H9 (cell line): ENCODE data around the gene VIPR2. TPM values are rescaled to one million over a fixed set of nuclear protein-coding genes. Genes with fewer than 3 reads are reported as not detected.

Experiments used
- DNase-seq: peaks from one replicate; pipeline ENCODE4 v3.0.0-alpha.2; 2017
- H2AFZ ChIP-seq: one replicate; pipeline ENCODE4 v1.6.1; 2013; ENCODE audit warnings: mild to moderate bottlenecking, low read length, control low read depth, moderate library complexity
- H2AK5ac ChIP-seq: 2 replicates; pipeline ENCODE4 v1.6.1; 2013; ENCODE audit warnings: low read length, control low read depth, mixed read lengths; ENCODE audit not compliant: insufficient read length
- H2BK120ac ChIP-seq: one replicate; pipeline ENCODE4 v1.6.1; 2013; ENCODE audit warnings: low read depth, mild to moderate bottlenecking, low read length, control low read depth, inconsistent platforms; ENCODE audit not compliant: poor library complexity, severe bottlenecking
- H2BK12ac ChIP-seq: 2 replicates; pipeline ENCODE4 v1.6.1; 2013; ENCODE audit warnings: low read length, control low read depth, mixed read lengths, low read depth; ENCODE audit not compliant: insufficient read length
- H2BK15ac ChIP-seq: 2 replicates; pipeline ENCODE4 v1.6.1; 2013; ENCODE audit warnings: low read depth, low read length, control low read depth
- H2BK20ac ChIP-seq: one replicate; pipeline ENCODE4 v1.6.1; 2013; ENCODE audit warnings: low read depth, mild to moderate bottlenecking, low read length, control low read depth, inconsistent platforms; ENCODE audit not compliant: poor library complexity, severe bottlenecking
- H2BK5ac ChIP-seq: 2 replicates; pipeline ENCODE4 v1.6.1; 2013; ENCODE audit warnings: low read length, control low read depth, mixed read lengths; ENCODE audit not compliant: insufficient read length
- H3K14ac ChIP-seq: 2 replicates; pipeline ENCODE4 v1.6.1; 2013; ENCODE audit warnings: low read length, control low read depth; ENCODE audit not compliant: insufficient read depth
- H3K18ac ChIP-seq: 2 replicates; pipeline ENCODE4 v1.6.1; 2013; ENCODE audit warnings: low read depth, mild to moderate bottlenecking, mixed read lengths, low read length, control low read depth; ENCODE audit not compliant: insufficient read length
- H3K23ac ChIP-seq: 2 replicates; pipeline ENCODE4 v1.6.1; 2013; ENCODE audit warnings: low read length, control low read depth, mixed read lengths, low read depth; ENCODE audit not compliant: insufficient read length
- H3K23me2 ChIP-seq: 2 replicates; pipeline ENCODE4 v1.6.1; 2013; ENCODE audit warnings: low read depth, mild to moderate bottlenecking, mixed read lengths, low read length, control low read depth; ENCODE audit not compliant: insufficient read length, poor library complexity, severe bottlenecking
- H3K27ac ChIP-seq: 2 replicates; pipeline ENCODE4 v1.5.1; 2013; ENCODE audit warnings: low read length, control low read depth, mixed read lengths, low read depth; ENCODE audit not compliant: insufficient read length
- H3K27me3 ChIP-seq: 2 replicates; pipeline ENCODE4 v1.6.1; 2013; ENCODE audit warnings: low read length, control low read depth, inconsistent platforms; ENCODE audit not compliant: insufficient read depth
- H3K4ac ChIP-seq: 2 replicates; pipeline ENCODE4 v1.6.1; 2013; ENCODE audit warnings: low read depth, mild to moderate bottlenecking, control low read depth, inconsistent platforms, low read length, moderate library complexity
- H3K4me1 ChIP-seq: 2 replicates; pipeline ENCODE4 v1.6.1; 2013; ENCODE audit warnings: low read length, control low read depth, inconsistent platforms; ENCODE audit not compliant: insufficient read depth
- H3K4me2 ChIP-seq: 2 replicates; pipeline ENCODE4 v1.6.1; 2013; ENCODE audit warnings: low read length, control low read depth, mixed read lengths; ENCODE audit not compliant: insufficient read length, insufficient read depth
- H3K56ac ChIP-seq: 2 replicates; pipeline ENCODE4 v1.6.1; 2013; ENCODE audit warnings: low read depth, mild to moderate bottlenecking, mixed read lengths, low read length, control low read depth; ENCODE audit not compliant: insufficient read length
- H3K79me1 ChIP-seq: 2 replicates; pipeline ENCODE4 v1.6.1; 2013; ENCODE audit warnings: low read depth, mild to moderate bottlenecking, moderate library complexity, low read length, control low read depth, inconsistent platforms; ENCODE audit not compliant: insufficient read depth, poor library complexity, severe bottlenecking
- H3K79me2 ChIP-seq: 2 replicates; pipeline ENCODE4 v1.6.1; 2013; ENCODE audit warnings: low read length, control low read depth, inconsistent platforms; ENCODE audit not compliant: insufficient read depth
- H3K9ac ChIP-seq: 2 replicates; pipeline ENCODE4 v1.6.1; 2013; ENCODE audit warnings: low read length, control low read depth, mixed read lengths; ENCODE audit not compliant: insufficient read length; ENCODE audit errors: extremely low read depth
- H3K9me3 ChIP-seq: one replicate; pipeline ENCODE4 v1.6.1; 2013; ENCODE audit warnings: low read depth, low read length, inconsistent platforms; ENCODE audit not compliant: control insufficient read depth
- H3T11ph ChIP-seq: one replicate; pipeline ENCODE4 v1.6.1; 2013; ENCODE audit warnings: mild to moderate bottlenecking, low read length, control low read depth, inconsistent platforms
- H4K20me1 ChIP-seq: one replicate; pipeline ENCODE4 v1.6.1; 2013; ENCODE audit not compliant: control insufficient read depth, insufficient read length, insufficient read depth
- H4K5ac ChIP-seq: 2 replicates; pipeline ENCODE4 v1.6.1; 2013; ENCODE audit warnings: low read depth, mild to moderate bottlenecking, mixed read lengths, low read length, control low read depth; ENCODE audit not compliant: insufficient read length
- H4K8ac ChIP-seq: replicated peaks from 2 replicates; pipeline ENCODE4 v1.6.1; 2013; ENCODE audit warnings: low read length, control low read depth, mixed read lengths, low read depth; ENCODE audit not compliant: insufficient read length
- H4K91ac ChIP-seq: 2 replicates; pipeline ENCODE4 v1.6.1; 2013; ENCODE audit warnings: low read depth, mild to moderate bottlenecking, moderate library complexity, mixed read lengths, low read length, control low read depth; ENCODE audit not compliant: insufficient read length
- H3K27ac Mint-ChIP-seq, 3 experiments: 2 replicates in 2 of 3; 3 replicates in 1 of 3; pipeline ENCODE4 v1.8.0; 2020 to 2021; ENCODE audit warnings: mixed read lengths in 3 of 3, mild to moderate bottlenecking in 1 of 3, moderate library complexity in 1 of 3
- H3K27me3 Mint-ChIP-seq: 2 replicates; pipeline ENCODE4 v1.8.0; 2021; ENCODE audit warnings: low read depth, mild to moderate bottlenecking, moderate library complexity, mixed read lengths
- H3K36me3 Mint-ChIP-seq, 3 experiments: 2 replicates in 2 of 3; 3 replicates in 1 of 3; pipeline ENCODE4 v1.8.0; 2020 to 2021; ENCODE audit warnings: low read depth in 3 of 3, mixed read lengths in 3 of 3; ENCODE audit not compliant: insufficient read depth in 1 of 3
- H3K4me1 Mint-ChIP-seq, 2 experiments: 2 replicates each; pipeline ENCODE4 v1.8.0; 2020; ENCODE audit warnings: mixed read lengths in 2 of 2
- H3K4me3 Mint-ChIP-seq, 2 experiments: 2 replicates in 1 of 2; 3 replicates in 1 of 2; pipeline ENCODE4 v1.8.0; 2020 to 2021; ENCODE audit warnings: mild to moderate bottlenecking in 2 of 2, mixed read lengths in 2 of 2, moderate library complexity in 1 of 2
- H3K9me3 Mint-ChIP-seq, 2 experiments: 2 replicates in 1 of 2; 3 replicates in 1 of 2; pipeline ENCODE4 v1.8.0; 2020; ENCODE audit warnings: mild to moderate bottlenecking in 2 of 2, mixed read lengths in 2 of 2, moderate library complexity in 1 of 2
- WGBS: extraction: QIAGEN DNeasy Blood & Tissue Kit; methylation state at CpG from one replicate; pipeline ENCODE4 v1.1.7; 2013; ENCODE audit warnings: missing lambda C conversion rate, low lambda C conversion rate, mixed read lengths; ENCODE audit not compliant: insufficient read length; ENCODE audit errors: extremely low coverage; 5-methylcytosine and 5-hydroxymethylcytosine counted together
- total RNA-seq: library from RNA; stranded (reverse); gene quantifications from 2 replicates; pipeline ENCODE4 v1.2.1, GENCODE V29; 2021
- TF ChIP-seq, protein P1 (sequence below): fragments of 200-600 bp; sonication (generic); conservative IDR thresholded peaks from 3 replicates; pipeline ENCODE4 v1.8.0; 2021; ENCODE audit warnings: antibody characterized with exemption, mild to moderate bottlenecking

The VIPR2 gene
- total RNA-seq, 1 experiment from 2014 or later = 1.6 TPM

DNA sequence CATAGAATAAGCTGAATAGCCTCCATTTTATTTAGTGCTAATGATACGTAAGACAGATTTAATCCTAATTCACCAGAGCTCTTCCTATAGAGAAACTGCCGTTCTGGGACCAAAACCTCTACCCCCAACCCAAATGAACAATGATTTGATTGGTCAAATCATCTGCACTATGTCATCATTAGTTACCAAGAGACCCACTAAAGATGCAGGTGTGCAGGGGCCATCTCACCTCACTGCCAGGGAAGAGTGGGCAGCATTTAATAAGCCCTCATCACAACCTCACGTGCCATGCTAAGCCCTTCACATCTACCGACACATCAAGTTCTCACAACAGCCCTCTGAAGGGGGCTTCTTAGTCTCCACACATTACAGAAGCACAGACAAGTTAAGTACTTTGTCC is 87.0 kb downstream of the VIPR2 start:
- H3T11ph ChIP-seq = no peak overlapping the region
- H2AK5ac ChIP-seq = no peak overlapping the region
- H3K4ac ChIP-seq = no peak overlapping the region
- H4K20me1 ChIP-seq = no peaks in the 10 kb centered on the region
- Mint-ChIP-seq H3K27ac (no peak overlapping the region), H3K4me3 (no peak overlapping the region), H3K4me1 (no peaks in the 10 kb centered on the region; a peak in 1 of 4 replicates), H3K27me3 (peaks cover 11% of the 10 kb centered on the region), H3K9me3 (peaks cover 0 to 3% of the 10 kb centered on the region in 2 experiments; a peak in 2 of 5 replicates), H3K36me3 (peaks cover 0 to 4% (median 2%) of the 10 kb centered on the region in 3 experiments; a peak in 2 of 7 replicates)
- no peak overlapping the region for H3K4me2 ChIP-seq
- no peaks in the 10 kb centered on the region for H3K79me2 ChIP-seq
- no peaks in the 10 kb centered on the region; the same call in 1 of the 2 replicates for H3K4me1 ChIP-seq
- no peaks in the 10 kb centered on the region for H3K27me3 ChIP-seq
- no peak overlapping the region for H2BK5ac ChIP-seq
- no peak overlapping the region for H2BK120ac ChIP-seq
- TF ChIP-seq, protein P1, sequence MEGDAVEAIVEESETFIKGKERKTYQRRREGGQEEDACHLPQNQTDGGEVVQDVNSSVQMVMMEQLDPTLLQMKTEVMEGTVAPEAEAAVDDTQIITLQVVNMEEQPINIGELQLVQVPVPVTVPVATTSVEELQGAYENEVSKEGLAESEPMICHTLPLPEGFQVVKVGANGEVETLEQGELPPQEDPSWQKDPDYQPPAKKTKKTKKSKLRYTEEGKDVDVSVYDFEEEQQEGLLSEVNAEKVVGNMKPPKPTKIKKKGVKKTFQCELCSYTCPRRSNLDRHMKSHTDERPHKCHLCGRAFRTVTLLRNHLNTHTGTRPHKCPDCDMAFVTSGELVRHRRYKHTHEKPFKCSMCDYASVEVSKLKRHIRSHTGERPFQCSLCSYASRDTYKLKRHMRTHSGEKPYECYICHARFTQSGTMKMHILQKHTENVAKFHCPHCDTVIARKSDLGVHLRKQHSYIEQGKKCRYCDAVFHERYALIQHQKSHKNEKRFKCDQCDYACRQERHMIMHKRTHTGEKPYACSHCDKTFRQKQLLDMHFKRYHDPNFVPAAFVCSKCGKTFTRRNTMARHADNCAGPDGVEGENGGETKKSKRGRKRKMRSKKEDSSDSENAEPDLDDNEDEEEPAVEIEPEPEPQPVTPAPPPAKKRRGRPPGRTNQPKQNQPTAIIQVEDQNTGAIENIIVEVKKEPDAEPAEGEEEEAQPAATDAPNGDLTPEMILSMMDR = no peak
- H3K56ac ChIP-seq = no peak overlapping the region
- no peak overlapping the region for H4K5ac ChIP-seq
- H4K91ac ChIP-seq = no peak overlapping the region
- H4K8ac ChIP-seq = no peak overlapping the region
- H3K9ac ChIP-seq = no peak overlapping the region
- H3K18ac ChIP-seq = no peak overlapping the region
- no peak overlapping the region for H3K14ac ChIP-seq
- H3K27ac ChIP-seq = no peak overlapping the region
- no peak overlapping the region for H2BK12ac ChIP-seq
- no peaks in the 10 kb centered on the region for H3K9me3 ChIP-seq
- H2BK15ac ChIP-seq = no peak overlapping the region
- H3K23ac ChIP-seq = no peak overlapping the region
- no peak for DNase-seq
- no CpG with 5 or more reads among the region's 4 CpGs for WGBS
- no peak overlapping the region for H2AFZ ChIP-seq
- H3K79me1 ChIP-seq = no peaks in the 10 kb centered on the region
- H2BK20ac ChIP-seq = no peak overlapping the region
- peaks cover 3% of the 10 kb centered on the region for H3K23me2 ChIP-seq
